ENCODE data around the gene PCED1A.

PCED1A gene, protein sequence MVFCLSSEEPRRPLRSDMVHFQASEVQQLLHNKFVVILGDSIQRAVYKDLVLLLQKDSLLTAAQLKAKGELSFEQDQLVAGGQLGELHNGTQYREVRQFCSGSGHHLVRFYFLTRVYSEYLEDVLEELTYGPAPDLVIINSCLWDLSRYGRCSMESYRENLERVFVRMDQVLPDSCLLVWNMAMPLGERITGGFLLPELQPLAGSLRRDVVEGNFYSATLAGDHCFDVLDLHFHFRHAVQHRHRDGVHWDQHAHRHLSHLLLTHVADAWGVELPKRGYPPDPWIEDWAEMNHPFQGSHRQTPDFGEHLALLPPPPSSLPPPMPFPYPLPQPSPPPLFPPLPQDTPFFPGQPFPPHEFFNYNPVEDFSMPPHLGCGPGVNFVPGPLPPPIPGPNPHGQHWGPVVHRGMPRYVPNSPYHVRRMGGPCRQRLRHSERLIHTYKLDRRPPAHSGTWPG

GRCh38 chr20:2840138-2840966 lies at the start of gene PCED1A, which contains the start of gene VPS16:
PCED1A (minus strand) TSS chr20:2840655; CDS start chr20:2839912, 743 bp downstream.
VPS16 (plus strand) TSS chr20:2840745; CDS start chr20:2840775, 30 bp downstream.
- peak; percentile 79 to 87 for DNase-seq

DNA sequence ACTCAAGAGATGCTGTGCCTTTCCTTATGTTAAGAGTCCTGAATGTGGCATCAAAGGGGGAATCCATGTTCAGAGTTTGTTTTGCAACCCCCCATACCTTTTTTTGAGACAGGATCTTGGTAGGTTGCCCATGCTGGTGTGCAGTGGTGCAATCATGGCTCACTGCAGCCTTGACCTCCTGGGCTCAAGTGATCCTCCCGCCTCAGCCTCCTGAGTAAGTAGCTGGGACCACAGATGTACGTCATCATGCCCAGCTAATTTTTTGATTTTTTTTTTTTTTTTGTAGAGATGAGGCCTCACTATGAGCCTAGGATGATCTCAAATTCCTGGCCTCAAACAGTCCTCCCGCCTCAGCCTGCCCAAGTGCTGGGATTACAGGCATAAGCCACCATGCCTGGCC lies 49.3 kb upstream of the PCED1A start:
- no peak for DNase-seq

GRCh38 chr20:2889209-2889608 lies 48.8 kb upstream of the PCED1A start:
- no peak for DNase-seq

- no peak for DNase-seq
Measured at GRCh38 chr20:2888224-2888955, 47.9 kb upstream of the PCED1A start.

GRCh38 chr20:2887715-2888114 lies 47.3 kb upstream of the PCED1A start:
- no peak for DNase-seq

DNA sequence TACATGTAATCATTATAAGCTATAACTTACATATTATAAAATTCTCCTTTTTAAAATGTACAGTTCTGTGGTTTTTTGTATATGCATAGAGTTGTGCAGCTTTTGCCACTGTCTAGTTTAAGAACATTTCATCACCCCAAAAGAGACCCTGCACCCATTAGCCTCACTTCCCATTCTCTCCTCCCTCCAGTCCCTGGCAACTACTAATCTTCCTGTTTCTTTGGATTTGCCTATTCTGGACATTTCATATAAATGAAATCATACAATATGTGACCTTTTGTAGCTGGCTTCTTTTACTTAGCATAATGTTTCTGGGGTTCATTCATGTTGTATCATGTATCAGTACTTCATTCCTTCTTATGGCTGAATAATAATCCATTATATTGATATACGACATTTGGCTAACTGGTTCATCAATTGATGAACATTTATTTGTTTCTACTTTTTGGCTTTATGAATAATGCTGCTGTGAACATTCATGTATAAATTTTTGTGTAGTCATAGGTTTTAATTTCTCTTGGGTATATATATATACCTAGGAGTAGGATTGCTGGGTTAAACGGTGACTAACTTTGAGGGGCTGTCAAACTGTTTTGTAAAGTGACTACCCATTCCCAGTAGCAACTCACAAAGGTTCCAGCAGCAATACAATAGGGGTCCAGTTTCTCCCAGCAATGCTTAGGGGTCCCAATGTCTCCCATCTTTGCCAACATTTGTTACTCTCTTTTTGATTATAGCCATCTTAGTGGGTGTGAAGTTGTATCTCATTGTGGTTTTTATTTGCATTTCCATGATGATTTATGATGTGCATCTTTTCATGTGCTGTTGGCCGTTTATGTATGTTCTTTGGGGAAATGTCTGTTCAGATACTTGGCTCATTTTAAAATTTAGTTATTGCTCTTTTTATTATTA lies 43.5 kb upstream of the PCED1A start:
- no peak for DNase-seq

DNA sequence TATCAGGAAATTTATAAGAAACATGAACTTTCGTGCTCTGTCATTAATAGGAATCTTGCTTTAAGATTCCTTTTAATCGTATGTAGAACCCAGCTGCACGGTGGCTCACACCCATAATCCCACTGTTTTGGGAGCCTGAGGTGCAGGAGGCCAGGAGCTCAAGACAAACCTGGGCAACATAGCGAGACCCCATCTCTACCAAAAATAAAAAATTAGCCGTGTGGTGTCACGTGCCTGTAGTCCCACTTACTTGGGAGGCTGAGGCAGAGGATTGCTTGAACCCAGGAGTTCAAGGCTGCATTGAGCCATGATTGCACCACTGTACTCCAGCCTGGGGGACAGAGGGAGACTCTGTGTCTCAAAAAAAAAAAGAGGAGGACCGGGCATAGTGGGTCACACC lies 40.2 kb upstream of the PCED1A start:
- DNase-seq = no peak

GRCh38 chr20:2879146-2879545 lies 38.7 kb upstream of the PCED1A start:
- no peak for DNase-seq

DNA sequence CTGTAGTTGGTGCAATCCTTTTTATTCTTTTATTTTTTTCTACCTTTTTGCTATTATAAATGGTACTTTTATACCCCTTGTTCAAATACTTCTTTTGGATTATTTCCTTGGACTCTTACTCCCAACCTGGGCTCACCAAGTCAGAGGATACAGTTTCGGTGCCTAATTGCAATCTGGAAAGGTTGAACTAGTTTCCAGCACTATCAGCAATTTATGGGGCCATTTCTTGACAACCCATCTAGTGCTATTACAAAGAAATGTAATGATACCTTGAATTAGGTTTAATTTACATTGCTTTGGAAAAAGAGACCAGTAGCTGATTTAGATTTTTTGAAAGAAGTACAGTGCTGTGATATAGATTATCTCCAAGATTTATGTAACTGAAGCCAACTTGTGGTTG lies 38.1 kb upstream of the PCED1A start:
- no peak for DNase-seq

- no peak for DNase-seq
Measured at GRCh38 chr20:2875690-2876203, 35.3 kb upstream of the PCED1A start.

DNA sequence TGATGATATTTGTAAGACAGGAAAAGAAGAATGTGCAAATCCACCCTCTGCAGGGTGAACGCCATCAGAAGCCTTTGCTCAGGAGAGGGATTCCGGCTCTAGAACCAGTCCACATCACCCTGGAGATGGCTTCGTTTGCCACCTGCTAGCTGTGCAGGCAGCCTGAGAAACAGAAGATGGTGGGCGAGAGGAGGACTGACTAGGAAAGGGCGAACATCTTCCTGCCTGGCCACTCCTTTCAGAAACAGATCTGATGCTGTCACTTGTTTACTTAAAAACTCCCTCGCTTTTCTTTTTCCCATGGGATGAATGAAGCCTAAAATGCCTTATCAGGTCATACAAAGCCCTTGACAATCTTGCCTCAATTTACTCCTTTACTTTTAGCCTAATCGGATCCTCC lies 34.0 kb upstream of the PCED1A start:
- DNase-seq = no peak

- DNase-seq = peak; percentile 28 to 50
Measured at GRCh38 chr20:2873747-2874041, 33.2 kb upstream of the PCED1A start.

GRCh38 chr20:2873010-2873746 lies 32.7 kb upstream of the PCED1A start, which contains the start of gene PTPRA:
PTPRA (plus strand) TSS chr20:2873481; CDS start chr20:2964278, 90,797 bp downstream.
- peak; percentile 89 to 91 for DNase-seq

GRCh38 chr20:2872459-2873009 lies 32.1 kb upstream of the PCED1A start:
- DNase-seq = peak; percentile 68 to 70

DNA sequence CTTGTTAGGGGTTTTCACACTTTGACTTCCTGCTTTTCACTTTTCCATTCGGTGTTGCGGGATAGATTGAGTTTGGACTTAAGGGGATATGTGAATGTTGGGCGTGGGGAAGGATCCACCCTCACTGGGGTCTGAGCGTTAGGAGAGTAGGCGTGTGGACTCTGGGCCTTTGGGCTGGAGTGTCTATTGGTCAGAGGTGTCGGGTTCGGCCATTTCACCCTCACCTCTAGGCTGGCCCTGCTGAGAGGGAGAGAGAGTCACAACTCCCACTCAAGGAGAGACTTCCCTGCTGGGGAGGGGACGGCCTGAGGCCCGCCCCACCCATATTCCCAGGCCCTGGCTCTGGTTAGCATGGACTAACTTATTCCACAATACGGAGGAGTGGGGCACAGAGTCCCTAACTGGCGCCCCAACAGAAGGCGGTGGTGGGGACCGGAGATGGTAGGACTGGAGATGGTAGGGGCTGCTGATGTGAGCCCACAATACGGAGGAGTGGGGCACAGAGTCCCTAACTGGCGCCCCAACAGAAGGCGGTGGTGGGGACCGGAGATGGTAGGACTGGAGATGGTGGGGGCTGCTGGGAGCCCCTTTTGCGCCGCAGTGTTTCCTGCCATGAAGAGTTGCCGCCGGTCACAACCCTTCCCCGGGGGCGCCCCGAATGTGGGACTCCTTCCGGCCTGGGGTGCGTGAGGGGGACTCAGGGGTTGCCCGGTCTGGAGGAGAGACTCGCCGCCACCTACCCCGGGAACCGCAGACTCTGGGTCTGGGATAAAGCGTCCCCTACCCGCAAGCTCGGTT lies 31.4 kb upstream of the PCED1A start:
- DNase-seq = peak in 1 of 2 donors; percentile 25

GRCh38 chr20:2871111-2871465 lies 30.6 kb upstream of the PCED1A start:
- no peak for DNase-seq

DNA sequence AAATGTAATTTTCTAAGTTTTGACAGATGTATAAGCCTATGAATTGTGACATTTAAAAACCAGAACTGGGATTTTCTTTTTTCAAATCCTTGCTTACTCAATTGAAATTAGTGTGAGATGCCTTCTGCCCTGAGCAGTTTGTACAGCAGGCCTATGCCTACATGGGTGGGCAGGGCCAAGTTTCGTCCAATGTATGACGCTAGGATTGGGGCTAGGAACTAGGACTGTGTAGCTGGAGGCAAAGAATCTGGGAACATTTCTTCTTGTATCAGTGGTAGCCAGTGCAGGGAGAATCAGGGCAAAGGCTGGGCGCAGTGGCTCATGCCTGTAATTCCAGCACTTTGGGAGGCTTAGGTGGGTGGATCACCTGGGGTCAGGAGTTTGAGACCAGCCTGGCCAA lies 28.9 kb upstream of the PCED1A start:
- no peak for DNase-seq

DNA sequence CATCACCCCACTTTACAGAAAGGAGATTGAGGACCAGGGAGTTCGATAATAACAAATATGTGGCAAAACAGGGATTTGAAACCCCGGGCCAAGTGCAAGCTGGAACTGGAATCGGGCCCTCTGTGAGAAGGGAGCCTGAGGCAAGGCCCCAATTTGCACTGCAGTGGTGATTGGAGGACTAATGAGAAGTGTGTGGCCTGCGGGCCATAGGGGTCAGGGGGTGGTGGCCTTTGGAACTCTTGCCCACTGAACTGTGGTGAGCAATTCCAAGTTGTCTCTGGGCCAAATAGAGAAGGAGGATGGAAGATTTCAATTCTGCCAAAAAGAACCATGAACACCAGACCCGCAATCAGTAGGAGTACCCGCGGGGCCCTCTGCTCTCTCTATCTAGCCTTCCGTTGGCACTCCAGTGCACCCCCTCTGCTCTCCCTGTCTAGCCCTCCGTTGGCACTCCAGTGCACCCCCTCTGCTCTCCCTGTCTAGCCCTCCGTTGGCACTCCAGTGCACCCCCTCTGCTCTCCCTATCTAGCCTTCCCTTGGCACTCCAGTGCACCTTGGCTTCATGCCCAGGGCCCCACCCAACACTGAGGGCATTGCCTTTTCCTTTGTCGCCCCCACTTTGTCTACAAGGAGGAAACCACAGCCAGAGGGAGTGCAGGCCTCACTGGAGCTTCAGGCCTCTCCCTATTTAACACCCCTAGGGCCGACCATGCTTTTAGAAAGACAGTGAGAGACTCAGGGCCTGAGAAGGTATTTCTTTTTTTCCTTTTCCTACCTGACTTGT lies 26.8 kb upstream of the PCED1A start:
- no peak for DNase-seq

GRCh38 chr20:2866236-2866635 lies 25.8 kb upstream of the PCED1A start:
- DNase-seq = no peak

Measured in stimulated activated CD4-positive, alpha-beta T cell treated with anti-CD3 and anti-CD28 coated beads, Interleukin-2, amount 100 ng/mL, for 48 hours (primary cell).